CD4-positive, CD25-positive, alpha-beta regulatory T cell (primary cell): ENCODE data around the gene NRN1L. TPM values are rescaled to one million over a fixed set of nuclear protein-coding genes. Genes with fewer than 3 reads are reported as not detected.

Experiments used
- ATAC-seq, 2 donors: fragments of 150-1000 bp; cut with Tn5 transposase; one replicate each; pipeline ENCODE4 v1.10.0; 2021; ENCODE audit warnings: low read depth in 2 of 2, moderate number of reproducible peaks in 2 of 2, moderate library complexity in 1 of 2
- DNase-seq, 3 donors: peaks; one replicate each; pipeline versions ENCODE4 v3.0.0 to v3.0.0-alpha.2; 2012 to 2022; ENCODE audit warnings: mixed read lengths in 1 of 3
- H3K27ac ChIP-seq: one replicate; pipeline ENCODE4 v1.7.0; 2013; ENCODE audit warnings: mild to moderate bottlenecking, low read length; ENCODE audit not compliant: insufficient read depth, poor library complexity, severe bottlenecking
- H3K27me3 ChIP-seq: one replicate; pipeline ENCODE4 v1.7.0; 2013; ENCODE audit warnings: low read length; ENCODE audit not compliant: control insufficient read depth, insufficient read depth
- H3K36me3 ChIP-seq: one replicate; pipeline ENCODE4 v1.7.0; 2013; ENCODE audit warnings: mild to moderate bottlenecking, low read length, moderate library complexity; ENCODE audit not compliant: control insufficient read depth, insufficient read depth
- H3K4me1 ChIP-seq: 2 replicates; pipeline ENCODE4 v1.7.0; 2013; ENCODE audit warnings: mild to moderate bottlenecking, low read length; ENCODE audit not compliant: insufficient read depth, control insufficient read depth, poor library complexity, severe bottlenecking
- H3K4me3 ChIP-seq: one replicate; pipeline ENCODE4 v1.7.0; 2013; ENCODE audit warnings: low read depth, mild to moderate bottlenecking, low read length, moderate library complexity
- H3K9me3 ChIP-seq, 2 experiments: 1 replicate in 1 of 2; 2 replicates in 1 of 2; pipeline ENCODE4 v1.7.0; 2013; ENCODE audit warnings: low read length in 2 of 2, mild to moderate bottlenecking in 1 of 2, moderate library complexity in 1 of 2; ENCODE audit not compliant: control insufficient read depth in 2 of 2
- H3K27ac Mint-ChIP-seq, 3 donors: one replicate each; pipeline ENCODE4 v1.8.0; 2020 to 2022; ENCODE audit warnings: mild to moderate bottlenecking in 3 of 3, mixed read lengths in 3 of 3, moderate library complexity in 2 of 3
- H3K27me3 Mint-ChIP-seq: one replicate; pipeline ENCODE4 v1.8.0; 2022; ENCODE audit warnings: mild to moderate bottlenecking, mixed read lengths
- H3K36me3 Mint-ChIP-seq: one replicate; pipeline ENCODE4 v1.8.0; 2020; ENCODE audit warnings: mixed read lengths
- H3K4me1 Mint-ChIP-seq, 4 donors: one replicate each; pipeline ENCODE4 v1.8.0; 2020 to 2022; ENCODE audit warnings: mixed read lengths in 4 of 4, mild to moderate bottlenecking in 1 of 4
- H3K4me3 Mint-ChIP-seq, 4 donors: one replicate each; pipeline ENCODE4 v1.8.0; 2020 to 2022; ENCODE audit warnings: mild to moderate bottlenecking in 4 of 4, mixed read lengths in 4 of 4, moderate library complexity in 3 of 4
- H3K9me3 Mint-ChIP-seq, 7 donors: one replicate each; pipeline ENCODE4 v1.8.0; 2020 to 2022; ENCODE audit warnings: mixed read lengths in 7 of 7, mild to moderate bottlenecking in 3 of 7, moderate library complexity in 2 of 7
- polyA plus RNA-seq, 4 donors: library from polyadenylated mRNA; unstranded; fragments of 300-500 nt; fragmentation: Illumina TruSeq; gene quantifications; one replicate each; pipeline ENCODE4 v1.2.3, GENCODE V29; 2021
- total RNA-seq: library from RNA; stranded (reverse); gene quantifications from one replicate; pipeline ENCODE4 v1.2.3, GENCODE V29; 2022

The NRN1L gene
- total and polyA plus RNA-seq, 5 donors from 2014 or later: 0.37 to 2.7 (median 0.65) TPM; not detected in 2

GRCh38 chr16:67872631-67873434, 11.9 kb upstream of the NRN1L start, which contains the start of gene EDC4:
Gene EDC4 (plus strand): TSS chr16:67873052. CDS start chr16:67873262, 210 bp downstream.
- DNase-seq: peak; percentile 81 to 90 (median 87)
- H3K4me3 ChIP-seq: peak within 1 kb of the TSS; percentile 92

GRCh38 chr16:67873435-67874370, 11.0 kb upstream of the NRN1L start:
- no peak for ATAC-seq

More at GRCh38 chr16:67872631-67873434, 11.9 kb upstream of the NRN1L start, which contains the start of gene EDC4:
- Histone ChIP-seq H3K27ac (peak within 1 kb of the TSS; percentile 82), H3K27me3 (no peaks in the 10 kb centered on the region), H3K4me1 (peaks cover 36% of the 10 kb centered on the region), H3K36me3 (peaks cover 37% of the 10 kb centered on the region), H3K9me3 (no peaks in the 10 kb centered on the region)
- Mint-ChIP-seq H3K36me3 (peaks cover 27% of the 10 kb centered on the region), H3K4me1 (peaks cover 11 to 43% (median 24%) of the 10 kb centered on the region in 4 donors), H3K4me3 (peak within 1 kb of the TSS; percentile 92 to 96 (median 93)), H3K27ac (peak within 1 kb of the TSS; percentile 90 to 93 (median 90)), H3K27me3 (no peaks in the 10 kb centered on the region), H3K9me3 (no peaks in the 10 kb centered on the region)
- ATAC-seq: peak; percentile 87 to 92

GRCh38 chr16:67874372-67874771, 10.3 kb upstream of the NRN1L start:
- peak overlapping the region; percentile 92 for H3K4me3 ChIP-seq
- H3K4me3 Mint-ChIP-seq: peak overlapping the region; percentile 92 to 96 (median 93)
- no peak for ATAC-seq

More at GRCh38 chr16:67873435-67874370, 11.0 kb upstream of the NRN1L start:
- peak overlapping the region; percentile 92 for H3K4me3 ChIP-seq
- DNase-seq: peak in 1 of 3 donors; percentile 6
- no peaks in the 10 kb centered on the region for H3K9me3 ChIP-seq
- peaks cover 11 to 43% (median 24%) of the 10 kb centered on the region in 4 donors for H3K4me1 Mint-ChIP-seq
- peaks cover 38% of the 10 kb centered on the region for H3K36me3 ChIP-seq
- H3K4me3 Mint-ChIP-seq: peak overlapping the region; percentile 92 to 96 (median 93)
- peak overlapping the region; percentile 78 to 93 (median 90) for H3K27ac Mint-ChIP-seq
- peaks cover 36% of the 10 kb centered on the region for H3K4me1 ChIP-seq
- H3K27ac ChIP-seq: peak overlapping the region; percentile 82
- peaks cover 28% of the 10 kb centered on the region for H3K36me3 Mint-ChIP-seq
- no peaks in the 10 kb centered on the region for H3K9me3 Mint-ChIP-seq
- no peaks in the 10 kb centered on the region for H3K27me3 ChIP-seq
- no peaks in the 10 kb centered on the region for H3K27me3 Mint-ChIP-seq

GRCh38 chr16:67877064-67877463, 7.6 kb upstream of the NRN1L start:
- peaks cover 24% of the 10 kb centered on the region for H3K36me3 Mint-ChIP-seq
- no peaks in the 10 kb centered on the region for H3K27me3 Mint-ChIP-seq
- H3K9me3 Mint-ChIP-seq: no peaks in the 10 kb centered on the region
- H3K27me3 ChIP-seq: no peaks in the 10 kb centered on the region
- peaks cover 11 to 42% (median 24%) of the 10 kb centered on the region in 4 donors for H3K4me1 Mint-ChIP-seq
- H3K4me1 ChIP-seq: peaks cover 36% of the 10 kb centered on the region
- H3K27ac Mint-ChIP-seq: no peak overlapping the region
- no peaks in the 10 kb centered on the region for H3K9me3 ChIP-seq
- ATAC-seq: no peak
- H3K4me3 Mint-ChIP-seq: no peak overlapping the region
- peaks cover 62% of the 10 kb centered on the region for H3K36me3 ChIP-seq
- H3K4me3 ChIP-seq: no peak overlapping the region
- H3K27ac ChIP-seq: no peak overlapping the region
- no peak for DNase-seq

More at GRCh38 chr16:67874372-67874771, 10.3 kb upstream of the NRN1L start:
- peaks cover 36% of the 10 kb centered on the region for H3K4me1 ChIP-seq
- Mint-ChIP-seq H3K27ac (peak overlapping the region; percentile 56 to 93 (median 90)), H3K27me3 (no peaks in the 10 kb centered on the region), H3K4me1 (peaks cover 11 to 43% (median 24%) of the 10 kb centered on the region in 4 donors), H3K36me3 (peaks cover 30% of the 10 kb centered on the region), H3K9me3 (no peaks in the 10 kb centered on the region)
- H3K27me3 ChIP-seq: no peaks in the 10 kb centered on the region
- no peak for DNase-seq
- no peaks in the 10 kb centered on the region for H3K9me3 ChIP-seq
- no peak overlapping the region for H3K27ac ChIP-seq
- peaks cover 43% of the 10 kb centered on the region for H3K36me3 ChIP-seq

- no peak overlapping the region for H3K4me3 ChIP-seq
- no peaks in the 10 kb centered on the region for H3K27me3 Mint-ChIP-seq
- DNase-seq (no peak), ATAC-seq (no peak)
- no peak overlapping the region for H3K27ac ChIP-seq
- H3K9me3 Mint-ChIP-seq: no peaks in the 10 kb centered on the region
- peaks cover 28% of the 10 kb centered on the region for H3K36me3 Mint-ChIP-seq
- H3K9me3 ChIP-seq: no peaks in the 10 kb centered on the region
- peaks cover 74% of the 10 kb centered on the region for H3K36me3 ChIP-seq
- H3K27me3 ChIP-seq: no peaks in the 10 kb centered on the region
- H3K4me1 ChIP-seq: peaks cover 28% of the 10 kb centered on the region
- H3K4me3 Mint-ChIP-seq: no peak overlapping the region
- no peak overlapping the region for H3K27ac Mint-ChIP-seq
- H3K4me1 Mint-ChIP-seq: peaks cover 11 to 33% (median 21%) of the 10 kb centered on the region in 4 donors
Measured at GRCh38 chr16:67878232-67878631, 6.5 kb upstream of the NRN1L start.

GRCh38 chr16:67878846-67879245, 5.8 kb upstream of the NRN1L start:
- ATAC-seq (no peak), DNase-seq (no peak)
- H3K4me3 Mint-ChIP-seq: no peak overlapping the region
- H3K4me1 Mint-ChIP-seq: peaks cover 6 to 27% (median 18%) of the 10 kb centered on the region in 4 donors
- H3K27me3 Mint-ChIP-seq: no peaks in the 10 kb centered on the region
- Histone ChIP-seq H3K4me1 (peaks cover 22% of the 10 kb centered on the region), H3K4me3 (no peak overlapping the region), H3K9me3 (no peaks in the 10 kb centered on the region), H3K27ac (no peak overlapping the region), H3K27me3 (no peaks in the 10 kb centered on the region), H3K36me3 (peaks cover 80% of the 10 kb centered on the region)
- no peaks in the 10 kb centered on the region for H3K9me3 Mint-ChIP-seq
- no peak overlapping the region for H3K27ac Mint-ChIP-seq
- H3K36me3 Mint-ChIP-seq: peaks cover 33% of the 10 kb centered on the region

- no peaks in the 10 kb centered on the region for H3K27me3 ChIP-seq
- no peak overlapping the region for H3K4me3 ChIP-seq
- no peak for DNase-seq
- Mint-ChIP-seq H3K4me3 (no peak overlapping the region), H3K27ac (no peak overlapping the region), H3K9me3 (no peaks in the 10 kb centered on the region), H3K36me3 (peaks cover 33% of the 10 kb centered on the region), H3K27me3 (no peaks in the 10 kb centered on the region), H3K4me1 (peaks cover 0 to 21% (median 12%) of the 10 kb centered on the region in 4 donors)
- H3K27ac ChIP-seq: no peak overlapping the region
- H3K36me3 ChIP-seq: peaks cover 84% of the 10 kb centered on the region
- ATAC-seq: no peak
- peaks cover 16% of the 10 kb centered on the region for H3K4me1 ChIP-seq
- no peaks in the 10 kb centered on the region for H3K9me3 ChIP-seq
Measured at GRCh38 chr16:67879462-67879861, 5.2 kb upstream of the NRN1L start.
